ENCODE results near the gene GPR137C. TPM values are rescaled to one million over a fixed set of nuclear protein-coding genes. Genes with fewer than 3 reads are reported as not detected.

Gene GPR137C, protein sequence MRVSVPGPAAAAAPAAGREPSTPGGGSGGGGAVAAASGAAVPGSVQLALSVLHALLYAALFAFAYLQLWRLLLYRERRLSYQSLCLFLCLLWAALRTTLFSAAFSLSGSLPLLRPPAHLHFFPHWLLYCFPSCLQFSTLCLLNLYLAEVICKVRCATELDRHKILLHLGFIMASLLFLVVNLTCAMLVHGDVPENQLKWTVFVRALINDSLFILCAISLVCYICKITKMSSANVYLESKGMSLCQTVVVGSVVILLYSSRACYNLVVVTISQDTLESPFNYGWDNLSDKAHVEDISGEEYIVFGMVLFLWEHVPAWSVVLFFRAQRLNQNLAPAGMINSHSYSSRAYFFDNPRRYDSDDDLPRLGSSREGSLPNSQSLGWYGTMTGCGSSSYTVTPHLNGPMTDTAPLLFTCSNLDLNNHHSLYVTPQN
- total RNA-seq: 0.39 and 0.98 TPM in 2 replicates

DNA sequence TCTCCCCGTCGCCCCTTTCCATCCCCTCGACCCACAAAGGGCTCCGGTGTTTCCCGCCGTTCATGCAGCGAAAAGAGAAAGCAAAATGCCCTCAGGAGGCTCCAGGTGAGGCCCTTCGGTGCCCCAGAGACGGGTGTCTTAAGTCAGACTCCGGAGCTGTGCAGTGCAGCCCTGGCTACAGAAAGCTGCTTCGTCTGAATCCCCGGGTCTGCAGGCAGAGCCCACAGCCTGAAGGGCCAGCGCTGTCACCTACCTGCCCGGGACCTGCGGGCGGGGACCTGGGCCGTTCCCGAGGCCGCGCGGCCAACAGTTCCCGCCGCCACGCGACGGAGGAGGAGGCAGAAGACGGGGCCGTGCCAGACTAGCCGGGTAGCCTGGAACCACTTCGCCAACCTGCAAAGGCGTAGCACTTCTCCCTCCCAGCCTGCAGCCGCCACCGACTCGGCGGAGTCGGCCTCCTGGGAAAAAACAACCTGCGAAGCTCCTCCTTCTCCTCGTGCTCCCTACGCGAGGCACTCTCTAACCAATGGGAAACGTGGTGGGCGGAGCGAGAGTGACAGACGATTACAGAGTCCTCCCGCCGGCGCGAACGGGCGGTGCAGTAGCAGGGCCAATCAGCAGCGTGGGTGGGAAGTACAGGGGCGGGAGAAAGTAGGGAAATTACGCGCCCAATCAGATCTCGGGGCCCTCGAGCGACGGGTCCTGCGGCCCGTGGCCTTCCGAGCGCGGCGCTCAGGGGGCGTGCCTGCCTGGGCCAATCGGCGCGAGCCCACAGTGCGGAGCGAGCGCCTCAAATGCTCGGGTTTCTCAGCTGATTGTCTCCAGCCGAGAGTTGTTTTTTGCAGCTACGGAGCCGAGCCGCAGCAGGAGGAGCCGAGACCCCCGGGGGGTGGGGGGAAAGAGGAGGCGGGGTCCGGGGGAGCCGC is at the start of gene GPR137C, which contains the start of gene TXNDC16:
Gene GPR137C, plus strand, starts transcription at position 774 of the 926 bp plus-strand sequence. CDS start 312 bp downstream, outside the sequence.
Gene TXNDC16, minus strand, starts transcription at position 443 of the 926 bp plus-strand sequence. CDS start 8,948 bp downstream, outside the sequence.

Other genes with a start within 250 kb of the GPR137C start
- gene PTGER2, start 238.5 kb upstream of the GPR137C start, total RNA-seq: 0.33 TPM in 1 of 2 replicates, not detected in the other
- gene TXNDC16, start 331 bp upstream of the GPR137C start, total RNA-seq: 2.7 and 4.3 TPM in 2 replicates
- 36.1 and 95.8 TPM in 2 replicates for gene ERO1A, start 142.7 kb downstream of the GPR137C start, total RNA-seq
- gene PSMC6, start 154.4 kb downstream of the GPR137C start, total RNA-seq: 80.9 and 86.9 TPM in 2 replicates
- 19.6 and 29.7 TPM in 2 replicates for gene STYX, start 177.3 kb downstream of the GPR137C start, total RNA-seq
- gene GNPNAT1, start 238.8 kb downstream of the GPR137C start, total RNA-seq: 11.0 and 23.7 TPM in 2 replicates